HFFc6 (cell line): Measurements from ENCODE around the gene NFASC. TPM values are rescaled to one million over a fixed set of nuclear protein-coding genes. Genes with fewer than 3 reads are reported as not detected.

ENCODE experiments used
- DNase-seq: peaks from one replicate; pipeline ENCODE4 v3.0.0-alpha.2; 2018
- H3K27ac Mint-ChIP-seq: 2 replicates; pipeline ENCODE4 v1.8.0; 2020; ENCODE audit warnings: mild to moderate bottlenecking, mixed read lengths
- H3K27me3 Mint-ChIP-seq: 2 replicates; pipeline ENCODE4 v1.8.0; 2021; ENCODE audit warnings: mild to moderate bottlenecking, moderate library complexity, mixed read lengths; ENCODE audit not compliant: insufficient read depth
- H3K36me3 Mint-ChIP-seq: 2 replicates; pipeline ENCODE4 v1.8.0; 2021; ENCODE audit warnings: low read depth, mixed read lengths
- H3K4me1 Mint-ChIP-seq: 2 replicates; pipeline ENCODE4 v1.8.0; 2020; ENCODE audit warnings: low read depth, mixed read lengths
- H3K4me3 Mint-ChIP-seq: 2 replicates; pipeline ENCODE4 v1.8.0; 2020; ENCODE audit warnings: mild to moderate bottlenecking, moderate library complexity, mixed read lengths
- H3K9me3 Mint-ChIP-seq: 2 replicates; pipeline ENCODE4 v1.8.0; 2020; ENCODE audit warnings: mild to moderate bottlenecking, mixed read lengths
- total RNA-seq, 6 experiments: library from RNA; stranded (reverse); fragmentation: NEBNext Ultra II Directional; extraction: Animal tissue kit (Norgen Biotek cat#: 25700); gene quantifications; 2 replicates in 1 of 6; 3 replicates in 5 of 6; pipeline ENCODE4 v1.2.3, GENCODE V29; 2021
- TF ChIP-seq, protein P1 (sequence below): fragments of 200-600 bp; sonication (generic); IDR thresholded peaks from 2 replicates; pipeline ENCODE4 v1.5.0; 2021; ENCODE audit warnings: antibody characterized with exemption, mild to moderate bottlenecking

NFASC gene
- total RNA-seq, 6 experiments from 2014 or later = 4.7 to 11.7 (median 9.9) TPM

DNA sequence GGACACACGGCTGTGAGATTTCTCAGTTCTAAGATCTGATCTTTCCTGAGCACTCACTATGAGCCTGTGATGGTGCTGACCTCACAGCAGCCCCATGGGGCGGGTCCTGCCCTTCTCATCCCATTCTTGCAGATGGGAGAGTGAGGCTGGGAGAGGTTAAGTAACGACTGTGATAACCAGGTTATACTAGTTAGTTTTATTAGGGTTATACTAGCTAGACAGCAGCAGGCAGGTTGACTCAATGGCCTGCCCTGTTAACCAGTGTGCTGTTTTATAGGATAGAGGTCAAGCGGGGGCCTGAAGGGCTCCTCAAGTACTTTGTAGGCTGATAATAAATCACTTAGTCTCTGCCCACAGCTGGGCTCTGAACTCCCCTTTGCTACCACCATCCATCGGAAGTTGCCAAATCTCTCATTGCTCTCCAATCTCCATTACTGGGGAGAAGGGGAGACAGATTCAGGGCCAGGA, 177.1 kb downstream of the NFASC start:
- H3K9me3 Mint-ChIP-seq = no peaks in the 10 kb centered on the region
- H3K27me3 Mint-ChIP-seq = peaks cover 43% of the 10 kb centered on the region
- no peak for DNase-seq
- TF ChIP-seq, protein P1, sequence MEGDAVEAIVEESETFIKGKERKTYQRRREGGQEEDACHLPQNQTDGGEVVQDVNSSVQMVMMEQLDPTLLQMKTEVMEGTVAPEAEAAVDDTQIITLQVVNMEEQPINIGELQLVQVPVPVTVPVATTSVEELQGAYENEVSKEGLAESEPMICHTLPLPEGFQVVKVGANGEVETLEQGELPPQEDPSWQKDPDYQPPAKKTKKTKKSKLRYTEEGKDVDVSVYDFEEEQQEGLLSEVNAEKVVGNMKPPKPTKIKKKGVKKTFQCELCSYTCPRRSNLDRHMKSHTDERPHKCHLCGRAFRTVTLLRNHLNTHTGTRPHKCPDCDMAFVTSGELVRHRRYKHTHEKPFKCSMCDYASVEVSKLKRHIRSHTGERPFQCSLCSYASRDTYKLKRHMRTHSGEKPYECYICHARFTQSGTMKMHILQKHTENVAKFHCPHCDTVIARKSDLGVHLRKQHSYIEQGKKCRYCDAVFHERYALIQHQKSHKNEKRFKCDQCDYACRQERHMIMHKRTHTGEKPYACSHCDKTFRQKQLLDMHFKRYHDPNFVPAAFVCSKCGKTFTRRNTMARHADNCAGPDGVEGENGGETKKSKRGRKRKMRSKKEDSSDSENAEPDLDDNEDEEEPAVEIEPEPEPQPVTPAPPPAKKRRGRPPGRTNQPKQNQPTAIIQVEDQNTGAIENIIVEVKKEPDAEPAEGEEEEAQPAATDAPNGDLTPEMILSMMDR = no peak
- no peak overlapping the region for H3K4me3 Mint-ChIP-seq
- no peaks in the 10 kb centered on the region for H3K4me1 Mint-ChIP-seq
- H3K27ac Mint-ChIP-seq = no peak overlapping the region
- no peaks in the 10 kb centered on the region for H3K36me3 Mint-ChIP-seq

DNA sequence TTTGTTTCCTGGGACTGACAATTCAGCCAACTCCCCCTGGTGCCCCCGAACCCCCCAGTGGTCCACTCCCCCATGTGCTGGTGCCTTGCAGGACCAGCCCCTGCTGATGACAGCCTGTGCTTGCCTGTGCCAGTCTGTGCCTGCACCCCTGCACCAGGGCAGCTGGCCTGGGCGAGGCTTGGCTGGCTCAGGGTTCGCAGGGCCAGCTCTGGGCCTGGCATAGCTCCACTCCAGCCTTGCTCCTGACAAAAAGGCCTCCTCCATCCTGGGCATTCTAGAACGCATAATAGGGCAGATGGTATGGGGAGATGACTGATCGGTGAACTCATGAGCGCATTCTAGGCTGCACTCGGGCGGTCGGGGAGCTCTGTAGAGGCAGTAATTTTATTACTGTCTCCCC, 177.7 kb downstream of the NFASC start:
- H3K4me3 Mint-ChIP-seq = no peak overlapping the region
- H3K36me3 Mint-ChIP-seq = no peaks in the 10 kb centered on the region
- TF ChIP-seq, protein P1 = no peak
- DNase-seq = no peak
- H3K27ac Mint-ChIP-seq = no peak overlapping the region
- H3K27me3 Mint-ChIP-seq = peaks cover 43% of the 10 kb centered on the region
- no peaks in the 10 kb centered on the region for H3K9me3 Mint-ChIP-seq
- no peaks in the 10 kb centered on the region for H3K4me1 Mint-ChIP-seq

DNA sequence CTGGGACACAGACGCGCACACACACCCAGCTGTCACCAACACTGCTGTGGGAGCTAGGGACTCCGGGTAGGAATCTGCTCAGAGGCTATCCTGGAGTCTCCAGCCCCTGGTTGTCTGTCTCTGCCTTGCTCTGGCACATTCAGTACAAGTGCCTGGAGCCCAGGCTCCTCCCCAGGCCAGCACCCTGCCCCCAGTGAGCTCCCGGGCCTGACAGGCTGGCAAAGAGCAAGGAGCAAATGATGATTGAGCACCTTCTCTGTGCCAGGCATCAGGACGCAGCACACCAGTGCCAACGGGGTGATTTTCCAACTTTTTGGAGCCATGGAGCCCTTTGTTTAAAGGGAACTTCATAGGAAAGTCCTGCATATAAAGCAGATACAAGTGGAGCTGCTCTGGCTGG, 178.8 kb downstream of the NFASC start:
- peaks cover 47% of the 10 kb centered on the region for H3K27me3 Mint-ChIP-seq

DNA sequence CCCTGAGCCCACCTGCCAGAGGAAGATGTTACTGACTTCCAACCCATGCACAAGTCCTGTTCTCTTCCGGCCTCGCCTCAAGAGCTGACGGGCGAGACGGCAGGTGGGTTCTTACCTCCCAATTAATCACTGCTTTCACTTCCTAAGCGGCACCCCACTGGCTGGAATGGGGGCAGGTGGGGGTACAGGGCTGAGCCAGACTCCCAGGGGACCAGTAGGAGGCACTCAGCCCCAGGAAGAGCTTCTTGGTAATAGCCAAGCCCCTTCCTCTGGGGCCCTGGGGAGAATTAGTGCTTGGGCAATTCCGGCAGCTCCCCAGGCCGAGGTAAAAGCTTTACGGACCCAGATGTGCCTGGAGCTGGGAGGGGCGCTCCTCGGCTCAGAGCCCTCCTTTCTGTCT, 182.0 kb downstream of the NFASC start:
- DNase-seq = no peak
- no peak overlapping the region for H3K27ac Mint-ChIP-seq
- no peaks in the 10 kb centered on the region for H3K9me3 Mint-ChIP-seq
- H3K4me1 Mint-ChIP-seq = no peaks in the 10 kb centered on the region
- H3K27me3 Mint-ChIP-seq = peaks cover 34% of the 10 kb centered on the region
- H3K36me3 Mint-ChIP-seq = no peaks in the 10 kb centered on the region
- TF ChIP-seq, protein P1 = no peak
- no peak overlapping the region for H3K4me3 Mint-ChIP-seq

More for the DNA sequence above, 178.8 kb downstream of the NFASC start:
- H3K27ac Mint-ChIP-seq = no peak overlapping the region
- H3K9me3 Mint-ChIP-seq = no peaks in the 10 kb centered on the region
- TF ChIP-seq, protein P1 = no peak
- DNase-seq = no peak
- H3K4me3 Mint-ChIP-seq = no peak overlapping the region
- H3K4me1 Mint-ChIP-seq = no peaks in the 10 kb centered on the region
- no peaks in the 10 kb centered on the region for H3K36me3 Mint-ChIP-seq

DNA sequence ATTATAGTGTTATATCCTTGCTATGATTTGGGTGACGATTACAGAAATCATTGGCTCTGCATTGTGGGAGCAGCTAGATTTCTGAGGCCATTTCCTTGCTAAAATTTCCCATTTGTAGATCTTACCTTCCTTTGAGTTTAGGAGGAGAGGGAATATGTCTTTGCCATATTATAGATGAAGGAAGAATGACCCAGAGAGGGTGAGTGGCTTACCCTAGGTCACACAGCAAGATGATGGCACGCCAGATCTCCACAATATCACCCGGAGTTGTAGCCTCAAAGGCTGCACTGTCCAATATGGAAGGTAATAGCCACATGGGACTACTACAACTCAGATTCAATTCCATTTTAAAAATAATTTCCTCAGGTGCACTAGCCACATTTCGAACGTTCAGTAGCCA, 182.6 kb downstream of the NFASC start:
- no peaks in the 10 kb centered on the region for H3K9me3 Mint-ChIP-seq
- TF ChIP-seq, protein P1 = no peak
- H3K36me3 Mint-ChIP-seq = no peaks in the 10 kb centered on the region
- H3K27me3 Mint-ChIP-seq = peaks cover 30% of the 10 kb centered on the region
- no peak overlapping the region for H3K27ac Mint-ChIP-seq
- no peaks in the 10 kb centered on the region for H3K4me1 Mint-ChIP-seq
- no peak overlapping the region for H3K4me3 Mint-ChIP-seq
- DNase-seq = no peak

DNA sequence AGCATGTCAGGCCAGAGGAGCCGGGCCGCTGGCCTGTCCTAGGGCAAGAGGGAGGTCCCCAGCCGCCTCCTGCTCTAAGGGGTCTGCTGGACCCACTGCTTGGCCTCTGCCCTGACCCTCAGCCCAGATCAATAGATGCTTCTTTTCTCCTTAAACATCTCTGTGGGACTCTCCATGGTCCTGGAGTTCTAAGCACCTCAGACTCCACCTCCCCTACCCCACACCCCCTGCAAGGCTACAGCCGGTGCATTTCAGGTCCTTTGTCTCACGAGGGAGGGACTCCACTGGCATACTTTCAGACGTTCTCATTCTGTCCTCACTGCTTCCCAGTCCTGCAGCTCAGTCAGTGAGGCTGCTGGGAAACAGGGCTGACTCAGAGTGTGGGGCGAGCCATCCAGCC, 183.4 kb downstream of the NFASC start:
- H3K27ac Mint-ChIP-seq = no peak overlapping the region
- H3K27me3 Mint-ChIP-seq = peaks cover 35% of the 10 kb centered on the region
- TF ChIP-seq, protein P1 = no peak
- H3K4me1 Mint-ChIP-seq = no peaks in the 10 kb centered on the region
- no peaks in the 10 kb centered on the region for H3K9me3 Mint-ChIP-seq
- no peaks in the 10 kb centered on the region for H3K36me3 Mint-ChIP-seq
- DNase-seq = no peak
- H3K4me3 Mint-ChIP-seq = no peak overlapping the region
